ENCODE measurements around the gene BCKDHB.
"Not testable (repeated sequence)": the region's sequence is repeated elsewhere in the genome, so short reads cannot be mapped to it uniquely, and the experiment has no call there.

Gene BCKDHB

DNA sequence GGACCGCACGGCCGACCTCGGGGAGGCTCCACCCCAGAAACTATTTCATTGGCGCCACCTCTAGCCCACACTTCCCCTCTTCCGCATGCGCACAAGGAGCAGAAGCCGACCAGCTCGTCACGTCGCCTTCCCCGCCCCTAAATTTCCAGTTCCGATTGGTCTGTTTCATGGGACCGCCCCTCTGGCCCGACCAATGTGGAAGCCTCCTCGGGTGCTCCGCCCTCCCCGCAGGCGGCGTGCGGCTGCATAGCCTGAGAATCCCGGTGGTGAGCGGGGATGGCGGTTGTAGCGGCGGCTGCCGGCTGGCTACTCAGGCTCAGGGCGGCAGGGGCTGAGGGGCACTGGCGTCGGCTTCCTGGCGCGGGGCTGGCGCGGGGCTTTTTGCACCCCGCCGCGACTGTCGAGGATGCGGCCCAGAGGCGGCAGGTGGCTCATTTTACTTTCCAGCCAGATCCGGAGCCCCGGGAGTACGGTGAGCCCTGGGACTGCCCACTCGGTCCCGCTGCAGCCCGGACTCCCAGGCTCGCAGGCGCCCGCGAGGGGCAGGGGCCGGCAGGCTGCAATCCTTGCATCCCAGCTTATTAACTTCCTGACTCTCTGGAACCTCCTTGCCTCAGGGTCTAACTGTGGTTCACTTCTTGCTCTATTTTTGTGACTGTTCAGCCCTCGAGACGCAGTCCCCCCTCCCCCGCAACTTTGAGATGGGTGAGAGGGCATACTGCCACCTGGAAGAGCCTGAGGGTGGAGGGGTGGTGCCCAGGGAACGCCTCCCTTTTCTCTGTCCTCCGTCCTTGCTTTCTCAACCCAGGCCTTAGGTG lies at the start of gene BCKDHB:
Gene BCKDHB (plus strand): TSS at position 254 of the 818 bp plus-strand sequence. CDS start 23 bp downstream, at position 277.
- peak; percentile 96 for DNase-seq

GRCh38 chr6:80060774-80061173 lies 45.7 kb upstream of the BCKDHB start:
- no peak for DNase-seq

- not testable (repeated sequence) for DNase-seq
These were observed 38.3 kb upstream of the BCKDHB start for GRCh38 chr6:80068146-80068545.

GRCh38 chr6:80070431-80070830 lies 36.0 kb upstream of the BCKDHB start:
- not testable (repeated sequence) for DNase-seq

DNA sequence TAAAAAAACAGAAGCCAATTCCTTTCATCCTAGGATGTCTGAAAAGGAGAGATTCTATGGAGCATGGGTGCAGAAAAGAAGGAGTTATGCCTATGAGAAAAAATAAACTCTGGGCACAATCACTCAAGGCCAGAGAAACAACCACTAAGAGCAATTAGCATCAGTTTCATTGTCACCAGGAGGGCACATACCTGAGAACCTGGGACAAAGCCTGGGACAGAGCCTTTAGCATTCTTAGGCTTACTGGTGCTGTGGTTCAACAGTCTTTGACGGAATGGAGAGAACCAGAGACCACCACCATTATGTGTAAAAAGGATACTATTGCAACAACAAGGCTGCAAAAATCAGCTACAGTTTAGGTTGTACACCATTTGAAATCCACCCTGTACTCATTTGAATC lies 29.4 kb upstream of the BCKDHB start:
- DNase-seq = no peak

GRCh38 chr6:80088637-80089036 lies 17.8 kb upstream of the BCKDHB start:
- no peak for DNase-seq

DNA sequence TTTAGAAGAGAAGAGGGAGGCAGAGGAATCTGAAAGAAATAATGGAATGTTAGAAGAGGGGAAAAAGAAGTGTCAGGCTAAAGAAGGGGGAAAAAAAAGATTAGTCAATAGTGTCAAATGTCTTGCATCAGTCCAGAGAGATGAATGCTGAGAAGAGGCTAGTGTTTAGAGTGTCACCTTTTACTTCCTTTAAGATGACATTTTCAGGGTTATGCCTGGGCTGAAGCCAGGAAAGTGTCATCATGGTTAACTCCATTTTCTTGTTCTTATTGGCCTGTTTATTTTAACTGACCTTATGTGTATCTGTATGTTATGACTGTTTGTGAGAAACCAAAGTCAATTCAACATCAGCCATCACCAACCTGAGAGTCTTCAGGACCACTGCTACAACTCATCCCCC lies 15.0 kb upstream of the BCKDHB start:
- no peak for DNase-seq

DNA sequence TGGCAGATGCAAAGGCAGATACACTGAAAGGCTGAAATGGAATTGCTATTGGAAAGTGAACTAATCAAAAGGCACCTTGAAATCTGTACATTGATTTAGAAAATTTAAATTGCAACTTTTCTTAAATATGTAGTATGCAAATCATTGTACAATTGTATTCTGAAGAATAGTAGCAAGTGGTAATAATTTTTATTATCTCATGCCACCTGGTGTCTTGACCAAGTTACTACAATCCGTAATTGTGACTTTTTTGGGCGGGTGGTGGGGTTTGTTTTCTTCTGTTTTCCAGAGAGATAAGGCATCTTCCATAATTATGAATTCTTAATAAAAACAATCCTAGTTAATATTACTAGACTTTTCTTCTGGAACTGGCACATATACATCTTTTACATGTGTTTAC lies 12.5 kb upstream of the BCKDHB start:
- no peak for DNase-seq

GRCh38 chr6:80095600-80095999 lies 10.9 kb upstream of the BCKDHB start:
- no peak for DNase-seq

- no peak for DNase-seq
These were observed 8.1 kb upstream of the BCKDHB start for GRCh38 chr6:80098392-80098791.

DNA sequence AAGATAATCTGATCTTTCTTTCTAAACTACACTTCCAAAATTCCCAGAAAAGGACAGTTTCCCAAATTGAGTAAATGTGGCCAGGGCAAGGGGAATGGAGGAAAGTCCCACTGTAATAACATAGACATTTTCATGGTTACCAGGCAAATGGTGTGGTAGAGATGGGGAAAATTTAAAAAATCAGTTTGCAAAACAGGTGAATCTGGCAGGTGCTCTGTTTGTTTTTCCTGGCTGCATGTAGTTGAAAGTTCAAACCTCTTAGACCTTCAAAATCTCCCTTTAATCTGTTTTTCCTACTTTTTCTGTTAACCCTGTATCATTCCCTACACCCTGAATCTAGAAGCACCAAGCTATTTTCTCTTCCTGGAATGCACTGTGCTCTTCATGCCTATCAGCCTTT lies 2.0 kb upstream of the BCKDHB start:
- DNase-seq = no peak

GRCh38 chr6:80105972-80106417 lies 476 bp upstream of the BCKDHB start:
- no peak for DNase-seq

DNA sequence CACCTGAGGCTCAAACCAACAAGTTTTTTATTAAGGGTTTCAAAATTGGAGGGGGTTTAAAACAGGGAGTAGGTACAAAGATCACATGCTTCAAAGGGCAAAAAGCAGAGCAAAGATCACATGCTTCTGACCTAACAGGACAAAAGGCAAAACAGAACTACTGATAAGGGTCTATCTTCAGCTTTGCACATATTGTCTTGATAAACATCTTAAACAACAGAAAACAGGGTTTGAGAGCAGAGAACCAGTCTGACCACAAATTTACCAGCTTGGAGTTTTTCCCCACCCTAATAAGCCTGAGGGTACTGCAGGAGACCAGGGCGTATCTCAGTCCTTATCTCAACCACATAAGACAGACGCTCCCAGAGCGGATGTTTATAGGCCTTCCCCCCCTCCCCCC lies 16.1 kb downstream of the BCKDHB start:
- DNase-seq = not testable (repeated sequence)

GRCh38 chr6:80126657-80127345 lies 20.3 kb downstream of the BCKDHB start:
- DNase-seq = no peak

- DNase-seq = no peak
These were observed 23.0 kb downstream of the BCKDHB start for GRCh38 chr6:80129485-80129884.

- DNase-seq = peak; percentile 28
These were observed 26.5 kb downstream of the BCKDHB start for GRCh38 chr6:80133020-80133419.

DNA sequence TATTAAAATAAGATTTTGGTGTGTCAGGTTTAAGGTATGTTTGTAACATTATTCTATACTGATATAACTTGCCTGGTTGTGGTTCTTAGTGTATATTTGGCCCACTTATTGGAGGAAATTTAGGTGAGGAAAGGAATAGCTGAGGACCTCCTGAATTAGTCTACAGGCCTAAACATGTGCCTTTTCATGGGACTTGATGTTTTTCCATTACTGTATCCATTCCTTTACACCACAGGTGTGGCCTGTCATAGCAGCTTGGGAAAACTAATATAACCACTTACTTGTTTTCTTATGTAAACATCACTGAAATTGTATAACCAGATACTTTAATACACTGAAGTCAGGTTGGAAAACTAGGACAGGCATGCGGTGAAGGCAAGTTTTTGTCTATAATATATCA lies 27.6 kb downstream of the BCKDHB start:
- DNase-seq = no peak

DNA sequence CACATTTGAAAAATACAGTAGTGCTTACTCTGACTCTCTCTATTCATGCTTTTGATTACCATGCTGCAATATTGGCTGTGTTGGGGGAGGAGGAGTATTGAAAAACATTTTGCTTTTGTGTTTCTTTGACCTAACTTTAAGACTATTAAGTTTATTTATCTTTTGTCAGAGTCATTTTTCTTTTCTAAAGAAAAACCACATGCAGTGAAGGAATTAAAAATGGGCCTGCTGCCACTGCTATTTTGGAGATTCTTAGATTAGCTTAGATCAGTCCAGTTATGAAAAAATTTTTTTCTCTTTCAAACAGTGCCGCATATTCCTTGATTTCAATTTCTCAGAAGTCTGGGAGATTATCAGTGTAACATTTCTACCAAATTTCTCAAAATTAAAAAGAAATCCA lies 36.1 kb downstream of the BCKDHB start:
- no peak for DNase-seq

DNA sequence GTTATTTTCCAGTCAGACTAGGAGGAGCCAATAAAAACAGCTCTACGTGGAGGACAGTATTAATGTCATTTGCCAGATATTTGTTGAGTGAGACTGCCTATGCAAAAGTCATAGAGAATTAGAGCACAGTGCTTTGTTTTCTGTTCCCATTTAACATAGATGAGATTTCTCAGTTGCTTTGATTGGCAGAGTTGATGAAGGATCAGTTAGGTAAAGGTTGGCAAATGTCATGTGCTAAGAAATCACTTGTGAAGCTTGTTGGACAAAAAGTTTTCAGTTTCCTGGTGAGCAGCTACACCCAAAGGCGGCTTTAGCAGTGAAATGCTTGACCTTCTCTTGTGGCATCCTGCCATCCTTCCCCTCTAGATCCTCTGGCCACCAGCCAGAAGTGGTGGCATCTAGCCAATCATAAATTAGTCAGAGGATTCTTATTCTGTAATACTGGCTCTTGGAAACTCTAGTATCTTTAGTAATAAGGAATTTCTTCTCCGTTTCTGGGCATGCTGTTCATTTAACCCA lies 37.0 kb downstream of the BCKDHB start:
- peak; percentile 67 for DNase-seq

DNA sequence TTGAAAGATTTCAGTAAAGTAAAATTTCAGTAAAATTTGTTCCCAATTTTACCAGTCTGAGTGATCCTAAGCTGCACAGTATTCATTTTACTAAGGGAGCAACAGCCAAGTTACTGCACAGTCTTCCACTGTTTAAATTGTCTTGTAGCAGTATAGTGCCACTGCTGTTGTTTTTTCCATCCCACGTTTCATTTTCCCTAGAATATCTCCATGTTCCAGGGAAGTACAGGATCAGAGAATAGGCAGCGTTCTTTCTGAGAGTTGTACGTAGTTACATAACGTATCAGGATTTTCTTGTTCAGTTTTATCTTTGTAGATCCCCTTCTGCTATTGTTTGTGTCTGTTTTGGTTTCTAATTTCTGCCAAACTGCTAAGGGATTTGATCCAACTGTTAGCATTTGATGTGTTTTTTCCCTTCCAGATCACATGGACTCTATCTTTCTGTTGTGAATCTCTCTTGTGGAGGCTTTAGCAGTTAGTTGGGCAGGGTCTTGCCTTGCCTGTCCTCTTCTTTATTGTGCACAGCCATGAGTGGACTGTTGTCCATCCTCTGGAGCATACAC lies 38.4 kb downstream of the BCKDHB start:
- no peak for DNase-seq

- DNase-seq = no peak
These were observed 39.0 kb downstream of the BCKDHB start for GRCh38 chr6:80145509-80145908.

- DNase-seq = no peak
These were observed 39.5 kb downstream of the BCKDHB start for GRCh38 chr6:80145921-80146320.

DNA sequence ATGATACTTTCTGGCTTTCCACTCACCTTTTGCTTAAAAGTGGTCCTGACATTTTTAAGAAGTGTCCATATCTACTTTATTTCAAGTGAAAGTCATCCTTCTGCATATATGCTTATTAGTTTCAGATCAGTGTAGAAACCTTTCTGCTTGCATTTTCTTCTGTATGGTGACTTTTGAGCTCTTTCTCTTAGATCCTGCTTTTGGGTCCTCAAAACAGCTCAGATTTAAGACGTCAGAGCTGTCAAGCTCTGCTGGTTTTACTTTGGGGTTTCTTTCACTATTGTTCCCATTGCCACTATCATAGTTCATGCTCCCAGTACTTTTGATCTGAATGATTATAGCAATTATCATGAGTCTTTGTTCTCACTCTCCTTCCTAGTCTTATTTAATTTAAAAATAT lies 41.7 kb downstream of the BCKDHB start:
- no peak for DNase-seq

- DNase-seq = no peak
These were observed 45.2 kb downstream of the BCKDHB start for GRCh38 chr6:80151635-80152034.

All from DMS79 (cell line).